Measurements from ENCODE around the gene WDR35.
"Not testable (repeated sequence)": the region's sequence is repeated elsewhere in the genome, so short reads cannot be mapped to it uniquely, and the experiment has no call there.

Gene WDR35

GRCh38 chr2:19937004-19937403 is 52.9 kb downstream of the WDR35 start:
- no peak for DNase-seq

GRCh38 chr2:19936203-19936602 is 53.7 kb downstream of the WDR35 start:
- no peak for DNase-seq

- DNase-seq: no peak
Observed at GRCh38 chr2:19933351-19933981, 56.4 kb downstream of the WDR35 start.

GRCh38 chr2:19932928-19933327 is 57.0 kb downstream of the WDR35 start:
- DNase-seq: no peak

- DNase-seq: no peak
Observed at GRCh38 chr2:19929226-19929625, 60.7 kb downstream of the WDR35 start.

GRCh38 chr2:19927816-19928215 is 62.1 kb downstream of the WDR35 start:
- DNase-seq: not testable (repeated sequence)

- not testable (repeated sequence) for DNase-seq
Observed at GRCh38 chr2:19924526-19924925, 65.4 kb downstream of the WDR35 start.

GRCh38 chr2:19922188-19922587 is 67.7 kb downstream of the WDR35 start:
- not testable (repeated sequence) for DNase-seq

GRCh38 chr2:19916385-19916950 is 73.4 kb downstream of the WDR35 start:
- no peak for DNase-seq

- DNase-seq: no peak
Observed at GRCh38 chr2:19914266-19914975, 75.5 kb downstream of the WDR35 start.

GRCh38 chr2:19911808-19912509 is 77.9 kb downstream of the WDR35 start:
- no peak for DNase-seq

GRCh38 chr2:19902216-19902740 is 87.6 kb downstream of the WDR35 start:
- peak in 1 of 5 donors; percentile 35 for DNase-seq

GRCh38 chr2:19901442-19902215 is 88.3 kb downstream of the WDR35 start, which contains the start of gene TTC32:
Gene TTC32, minus strand, starts transcription at chr2:19901983. Its CDS starts 129 bp downstream, at chr2:19901854.
- peak; percentile 88 to 97 (median 93) for DNase-seq

- no peak for DNase-seq
Observed at GRCh38 chr2:19900931-19901441, 88.9 kb downstream of the WDR35 start.

- DNase-seq: peak in 3 of 5 donors; percentile 8 to 49 (median 24)
Observed at GRCh38 chr2:19899985-19900930, 89.6 kb downstream of the WDR35 start.

GRCh38 chr2:19898592-19899329 is 91.1 kb downstream of the WDR35 start:
- no peak for DNase-seq

- no peak for DNase-seq
Observed at GRCh38 chr2:19897623-19898245, 92.2 kb downstream of the WDR35 start.

GRCh38 chr2:19895535-19895934 is 94.4 kb downstream of the WDR35 start:
- DNase-seq: peak in 1 of 5 donors; percentile 28

GRCh38 chr2:19894134-19894792 is 95.6 kb downstream of the WDR35 start:
- no peak for DNase-seq

All from T-helper 1 cell (primary cell).